Suppressor macrophage treated with lipopolysaccharide for 4 hours (primary cell): ENCODE data around the gene REXO4.
A peak's percentile ranks its signal among the peaks of the same experiment; 100 is the strongest.
"Not testable (repeated sequence)": the region's sequence is repeated elsewhere in the genome, so short reads cannot be mapped to it uniquely, and the experiment has no call there.

ENCODE experiments used
- DNase-seq: peaks from one replicate; pipeline ENCODE4 v3.0.0-alpha.2; 2020

The REXO4 gene

DNA sequence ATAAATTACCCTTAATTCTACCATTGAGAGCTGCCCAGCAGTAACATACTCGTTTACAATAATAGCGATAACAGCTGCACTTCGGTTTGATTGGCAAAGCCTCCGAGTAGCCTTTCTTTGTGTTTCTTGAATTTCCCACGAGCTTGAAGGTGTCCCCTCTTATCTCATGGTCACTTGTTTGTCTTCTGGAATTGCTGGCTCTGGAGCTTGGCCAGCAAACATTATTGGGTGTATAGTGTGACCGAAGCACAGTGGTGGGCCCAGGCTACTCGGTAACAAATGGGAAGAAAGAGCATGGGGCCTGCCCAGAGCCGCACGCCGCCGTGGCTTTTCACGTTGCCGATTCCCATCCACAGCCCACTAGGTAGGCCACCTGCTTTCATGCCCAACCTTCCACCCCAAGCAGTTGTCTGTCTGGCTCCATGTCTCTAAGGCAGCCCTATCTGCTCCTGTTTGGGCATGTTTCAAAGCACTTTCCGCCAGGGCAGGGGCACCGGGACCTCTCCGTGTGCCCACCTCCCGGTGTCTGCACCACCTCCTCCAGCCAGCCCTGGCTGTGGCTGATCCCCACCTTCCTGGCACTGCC lies 33.0 kb downstream of the REXO4 start:
- DNase-seq, result no peak

DNA sequence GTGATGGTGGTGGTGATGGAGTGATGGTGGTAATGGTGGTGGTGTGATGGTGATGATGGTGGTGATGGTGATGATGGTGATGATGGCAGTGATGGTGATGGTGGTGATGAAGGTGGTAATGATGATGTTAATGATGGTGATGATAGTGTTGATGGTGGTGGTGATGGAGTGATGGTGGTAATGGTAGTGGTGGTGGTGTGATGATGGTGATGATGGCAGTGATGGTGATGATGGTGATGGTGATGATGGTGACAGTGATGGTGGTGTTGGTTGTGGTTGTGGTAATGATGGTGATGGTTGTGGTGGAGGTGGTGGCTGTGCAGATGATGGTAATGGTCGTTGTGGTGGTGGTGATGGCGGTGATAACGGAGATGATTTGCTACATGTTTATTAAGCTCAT lies 34.4 kb downstream of the REXO4 start:
- DNase-seq, result no peak

DNA sequence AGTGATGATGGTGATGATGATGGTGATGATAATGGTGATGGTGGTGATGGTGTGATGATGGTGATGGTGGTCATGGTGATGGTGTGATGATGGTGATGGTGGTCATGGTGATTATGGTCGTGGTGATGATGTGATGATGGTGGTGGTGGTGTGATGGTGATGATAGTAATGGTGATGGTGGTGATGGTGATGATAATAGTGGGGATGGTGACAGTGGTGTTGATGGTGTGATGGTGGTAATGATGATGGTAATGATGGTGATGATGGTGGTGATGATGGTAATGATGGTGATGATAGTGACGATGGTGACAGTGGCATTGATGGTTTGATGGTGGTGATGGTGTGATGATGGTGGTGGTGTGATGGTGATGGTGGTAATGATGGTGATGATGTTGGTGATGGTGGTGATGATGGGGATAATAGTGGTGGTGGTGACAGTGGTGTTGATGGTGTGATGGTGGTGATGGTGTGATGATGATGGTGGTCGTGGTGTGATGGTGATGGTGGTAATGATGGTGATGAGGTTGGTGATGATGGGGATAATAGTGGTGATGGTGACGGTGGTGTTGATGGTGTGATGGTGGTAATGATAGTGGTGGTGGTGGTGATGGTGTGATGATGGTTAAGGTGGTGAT lies 35.2 kb downstream of the REXO4 start:
- no peak for DNase-seq

DNA sequence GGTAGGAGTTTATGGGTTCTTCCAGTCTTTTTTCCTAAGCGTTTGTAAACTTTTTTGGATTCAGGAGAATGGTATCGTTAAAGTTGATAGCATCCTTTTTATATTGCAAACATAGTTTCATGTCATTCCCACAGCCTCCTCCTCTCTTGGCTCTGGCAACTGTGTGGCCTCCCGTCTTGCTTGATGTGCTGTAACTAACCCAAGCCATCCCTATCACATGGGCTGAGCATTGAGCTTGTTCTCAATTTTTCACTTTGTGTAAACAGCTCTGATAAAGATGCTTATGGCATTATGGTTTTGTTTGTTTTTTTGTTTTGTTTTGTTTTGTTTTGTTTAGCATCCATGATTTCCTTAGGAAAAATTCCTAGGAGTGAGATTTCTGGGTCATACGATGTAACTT lies 37.1 kb downstream of the REXO4 start:
- no peak for DNase-seq

DNA sequence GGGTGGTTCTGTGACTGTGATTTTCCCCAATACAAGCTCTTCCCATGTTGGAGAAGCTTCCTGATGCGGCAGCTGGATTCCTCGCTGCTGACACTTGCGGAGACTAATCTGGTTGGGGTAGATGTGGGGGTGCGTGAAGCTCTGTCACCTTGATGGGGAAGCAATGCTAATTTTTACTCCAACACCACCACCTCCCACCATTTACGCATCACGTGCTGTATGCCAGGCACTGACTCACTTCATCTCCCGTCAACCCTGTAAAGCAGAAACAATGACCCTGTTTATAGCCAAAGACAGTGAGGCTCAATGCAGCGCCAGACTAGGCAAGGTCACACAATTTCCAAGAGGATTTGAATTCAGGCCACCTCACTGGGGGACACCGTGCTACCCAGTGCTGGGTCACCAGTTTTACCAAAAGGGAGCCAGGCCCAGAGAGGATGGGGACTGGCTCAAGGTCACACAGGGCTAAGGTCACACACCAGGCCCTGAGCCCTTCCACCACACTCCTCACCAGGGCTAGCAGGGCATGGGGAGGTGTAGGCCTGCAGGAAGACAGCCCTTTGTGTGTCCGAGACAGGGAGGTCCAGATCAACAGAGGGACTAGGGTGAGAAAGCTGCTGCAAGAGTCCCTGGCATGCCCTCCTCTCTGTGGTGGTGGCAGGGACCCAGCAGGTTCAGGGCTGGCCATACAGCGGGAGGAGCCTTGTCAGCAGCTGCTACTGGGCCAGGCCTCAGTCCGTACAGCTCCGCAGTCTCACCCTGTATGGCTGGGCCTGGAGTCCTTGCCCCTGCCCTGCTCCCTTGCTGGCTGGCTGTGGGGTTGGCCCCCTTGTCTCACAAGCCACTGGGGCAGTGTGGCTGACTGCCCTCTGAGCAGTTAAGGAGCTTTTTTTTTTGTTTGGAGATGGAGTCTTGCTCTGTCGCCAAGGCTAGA lies 38.4 kb downstream of the REXO4 start:
- no peak for DNase-seq

DNA sequence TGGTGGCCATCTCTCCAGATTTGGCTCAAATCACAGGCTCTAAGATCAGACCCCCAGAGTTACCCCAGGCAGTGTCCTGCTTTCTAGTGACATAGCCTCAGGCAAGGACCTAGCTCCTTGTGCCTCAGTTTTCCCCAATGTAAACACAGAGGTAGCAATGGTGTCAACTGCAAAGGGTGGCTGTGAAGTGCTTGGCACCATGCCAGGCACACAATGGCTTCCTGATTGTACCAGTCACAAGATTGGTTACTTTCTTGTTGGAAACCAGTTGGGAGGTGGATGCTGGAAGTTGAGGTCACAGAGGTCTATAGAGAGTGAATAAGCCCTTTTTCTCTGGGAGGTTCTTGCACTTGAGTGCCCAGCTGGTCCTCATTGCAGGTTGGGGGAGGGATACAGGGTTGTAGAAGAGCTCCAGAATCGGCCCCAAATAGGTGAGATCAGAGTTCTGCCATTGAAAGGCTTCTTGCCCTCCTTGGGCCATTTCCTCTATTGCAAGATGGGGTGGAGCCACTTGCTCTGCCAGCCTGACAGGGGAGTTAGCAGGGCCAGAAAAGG lies 39.3 kb downstream of the REXO4 start:
- DNase-seq, result no peak

DNA sequence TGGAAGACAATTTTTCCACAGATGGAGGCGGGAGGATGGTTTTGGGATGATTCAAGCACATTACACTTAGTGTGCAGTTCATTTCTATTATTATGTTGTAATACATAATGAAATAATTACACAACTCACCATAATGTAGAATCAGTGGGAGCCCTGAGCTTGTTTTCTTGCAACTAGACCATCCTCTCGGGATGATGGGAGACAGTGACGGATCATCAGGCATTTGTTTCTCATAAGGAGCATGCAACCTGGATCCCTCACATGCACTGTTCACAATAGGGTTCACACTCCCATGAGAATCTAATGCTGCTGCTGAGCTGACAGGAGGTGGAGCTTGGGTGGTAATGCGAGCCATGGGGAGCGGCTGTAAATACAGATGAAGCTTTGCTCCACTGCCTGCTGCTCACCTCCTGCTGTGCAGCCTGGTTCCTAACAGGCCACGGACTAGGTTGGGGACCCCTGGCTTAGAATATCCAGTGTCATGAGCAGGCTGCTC lies 40.0 kb downstream of the REXO4 start:
- DNase-seq, result no peak

DNA sequence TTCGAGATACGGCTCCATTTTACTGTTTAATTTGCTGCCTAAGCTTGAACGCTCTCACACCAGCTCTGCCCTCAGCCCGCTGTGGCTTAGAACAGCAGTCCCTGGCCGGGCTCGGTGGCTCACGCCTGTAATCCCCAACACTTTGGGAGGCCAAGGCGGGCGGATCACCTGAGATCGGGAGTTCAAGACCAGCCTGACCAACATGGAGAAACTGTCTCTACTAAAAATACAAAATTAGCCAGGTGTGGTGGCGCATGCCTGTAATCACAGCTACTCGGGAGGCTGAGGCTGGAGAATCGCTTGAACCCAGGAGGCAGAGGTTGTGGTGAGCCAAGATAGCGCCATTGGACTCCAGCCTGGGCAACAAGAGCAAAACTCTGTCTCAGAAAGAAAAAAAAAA lies 40.5 kb downstream of the REXO4 start:
- DNase-seq, result not testable (repeated sequence)

DNA sequence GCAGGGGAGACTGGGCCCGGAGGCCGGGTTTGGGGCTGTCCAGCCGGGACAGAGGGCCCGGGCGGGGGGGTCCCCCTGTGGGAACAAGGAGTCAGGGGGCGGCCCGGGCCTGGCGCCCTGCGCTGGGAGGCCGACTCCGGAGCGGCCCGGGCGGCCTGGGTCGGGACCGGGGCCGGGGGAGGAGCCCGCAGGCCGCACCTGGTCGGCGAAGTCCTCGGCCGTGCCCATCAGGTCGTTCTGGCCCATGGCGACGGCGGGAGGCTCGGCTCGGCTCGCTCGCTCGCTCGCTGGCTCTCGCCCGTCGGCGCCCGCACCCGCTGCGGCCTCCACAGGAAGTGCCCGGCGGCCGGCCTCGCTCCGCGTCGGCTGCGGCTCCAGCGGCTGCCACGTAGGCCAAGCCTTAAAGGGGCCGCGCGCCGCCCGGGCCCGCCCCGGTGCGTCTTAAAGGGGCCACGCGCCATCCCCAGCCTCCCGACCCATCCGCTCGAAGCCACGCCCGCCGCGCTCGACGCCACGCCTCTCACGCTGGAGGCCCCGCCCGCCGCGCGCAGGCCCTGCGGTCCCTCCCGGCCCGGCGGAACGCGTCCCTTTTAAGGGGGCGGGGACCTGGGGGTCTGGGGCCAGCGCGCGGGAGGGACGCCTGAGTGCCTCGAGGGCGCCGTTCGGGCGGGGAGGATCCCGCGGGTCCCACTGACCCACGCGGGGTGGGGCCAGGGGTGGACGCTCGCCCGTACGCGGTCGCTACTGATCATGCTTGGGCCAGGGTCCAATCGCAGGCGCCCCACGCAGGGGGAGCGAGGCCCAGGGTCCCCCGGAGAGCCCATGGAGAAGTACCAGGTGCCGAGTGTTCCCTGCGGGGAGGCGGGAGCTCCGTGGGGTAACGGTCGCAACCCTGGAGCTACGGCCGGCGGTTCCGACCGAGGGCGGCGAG lies 41.8 kb downstream of the REXO4 start, which contains the start of the genes STKLD1 and SURF4:
STKLD1 (plus strand) TSS at position 643 of the 931 bp plus-strand sequence; CDS start at position 751, 108 bp downstream.
SURF4 (minus strand) TSS at position 337 of the 931 bp plus-strand sequence; CDS start at position 246, 91 bp downstream.
- DNase-seq, result peak; percentile 99

DNA sequence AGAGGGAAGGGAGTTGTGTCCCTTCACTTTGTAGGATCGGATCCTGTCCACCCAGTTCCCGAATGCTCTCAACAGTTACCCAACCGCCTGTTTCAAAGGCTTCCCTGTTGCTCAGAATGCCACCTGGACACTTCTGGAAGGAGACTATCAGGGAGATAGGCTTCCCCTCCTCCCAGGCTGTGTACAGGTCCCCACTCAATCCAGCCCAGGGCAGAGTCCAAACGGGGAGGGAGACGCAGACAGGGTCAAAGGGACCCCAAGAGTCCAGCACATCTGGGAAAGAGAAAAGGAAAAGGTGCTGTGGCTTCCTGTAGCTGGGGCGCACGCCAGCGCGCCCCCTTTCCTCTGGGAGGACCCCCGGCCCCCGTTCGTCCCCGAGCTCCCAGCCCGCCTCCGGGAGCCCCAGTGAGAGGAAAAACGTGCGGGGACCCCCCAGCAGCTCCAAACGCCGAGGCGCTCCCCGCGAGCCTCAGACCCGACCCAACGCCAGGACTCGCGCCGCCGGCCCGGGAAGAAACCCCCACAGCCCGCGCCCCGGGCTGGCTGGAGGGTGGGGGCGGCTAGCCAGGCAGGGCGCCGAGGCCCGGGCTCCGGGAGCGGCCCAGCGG lies 42.6 kb downstream of the REXO4 start:
- peak; percentile 48 for DNase-seq

DNA sequence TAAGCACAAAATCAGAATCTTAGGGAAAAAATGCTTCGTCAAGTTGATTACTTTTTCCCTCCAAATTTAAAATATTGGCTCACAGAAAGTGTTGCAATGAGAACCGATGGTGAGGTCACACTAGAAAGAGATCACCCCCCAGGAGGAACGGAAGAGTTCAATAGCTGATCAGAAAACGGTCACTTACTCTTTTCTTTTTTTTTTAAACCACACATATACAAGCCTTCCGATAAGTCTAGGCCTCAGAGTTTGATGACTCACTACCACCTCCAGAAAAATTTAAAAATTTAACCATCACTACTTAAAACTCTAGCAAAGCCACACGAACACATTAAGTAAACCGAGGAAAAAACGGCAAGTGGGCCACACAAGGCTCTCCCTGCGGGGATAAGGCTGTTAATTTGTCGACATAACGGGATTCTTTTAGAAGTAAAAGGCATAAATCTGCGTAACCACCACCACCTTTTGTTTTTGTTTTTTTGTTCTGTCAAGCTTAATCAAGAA lies 43.1 kb downstream of the REXO4 start:
- DNase-seq, result peak; percentile 60

DNA sequence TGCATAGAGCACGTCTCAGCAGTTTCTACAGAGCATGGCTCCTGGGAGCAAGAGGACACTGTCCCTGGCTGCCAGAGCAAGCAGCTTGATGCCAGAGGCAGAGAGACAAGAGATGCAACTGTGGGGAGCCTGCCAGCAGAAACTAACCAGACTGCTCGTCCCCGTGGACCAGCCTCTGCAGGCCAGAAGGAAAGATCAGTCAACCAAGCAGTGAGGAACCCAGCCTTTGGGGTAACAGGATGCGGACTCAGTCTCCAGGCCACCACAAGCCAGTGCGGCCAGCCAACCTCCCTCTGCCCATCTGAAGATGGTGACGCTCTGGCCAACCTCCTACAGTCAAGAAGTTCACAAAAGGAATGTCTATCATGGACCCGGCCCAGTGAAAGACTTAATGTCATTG lies 45.7 kb downstream of the REXO4 start:
- no peak for DNase-seq

DNA sequence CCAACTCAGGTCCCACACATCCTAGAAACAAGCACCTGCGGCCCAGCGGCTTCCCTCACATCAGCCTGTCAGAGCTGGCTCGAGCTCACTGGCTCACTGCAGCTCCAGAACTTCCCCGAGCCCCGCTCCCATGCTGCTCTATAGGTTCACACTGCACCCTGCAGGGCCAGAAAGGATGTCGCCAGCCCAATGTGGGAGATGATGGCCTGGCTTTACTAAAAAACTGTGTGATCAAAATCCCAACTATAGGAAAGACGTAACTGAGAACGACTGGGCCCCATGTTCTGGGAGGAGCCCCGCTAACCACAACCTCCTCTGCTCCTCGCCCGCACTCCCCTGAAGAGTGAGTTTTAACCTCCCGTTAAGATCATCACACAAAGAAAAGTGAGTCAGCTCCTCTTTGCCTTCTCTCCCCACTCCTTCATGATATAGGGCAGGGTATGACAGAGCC lies 46.5 kb downstream of the REXO4 start:
- DNase-seq, result peak; percentile 28

DNA sequence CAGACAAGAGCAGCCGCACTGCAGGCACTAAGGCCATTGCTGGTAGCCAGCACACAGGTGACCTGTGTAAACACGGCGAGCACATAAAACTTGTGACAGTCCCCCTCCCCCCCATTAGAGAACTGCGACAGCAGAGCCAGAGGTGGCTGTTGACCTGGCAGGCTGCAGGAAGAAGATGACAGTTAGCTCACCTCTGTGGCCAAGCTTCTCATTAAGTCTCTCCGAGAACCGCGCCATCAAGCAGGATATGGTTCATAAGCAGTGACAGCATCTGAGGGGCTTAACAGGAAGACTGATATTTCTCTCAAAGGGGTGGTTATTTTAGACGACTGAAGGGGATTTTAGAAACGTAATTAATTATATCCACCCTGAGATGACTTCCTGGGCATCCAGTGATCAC lies 47.1 kb downstream of the REXO4 start:
- no peak for DNase-seq

DNA sequence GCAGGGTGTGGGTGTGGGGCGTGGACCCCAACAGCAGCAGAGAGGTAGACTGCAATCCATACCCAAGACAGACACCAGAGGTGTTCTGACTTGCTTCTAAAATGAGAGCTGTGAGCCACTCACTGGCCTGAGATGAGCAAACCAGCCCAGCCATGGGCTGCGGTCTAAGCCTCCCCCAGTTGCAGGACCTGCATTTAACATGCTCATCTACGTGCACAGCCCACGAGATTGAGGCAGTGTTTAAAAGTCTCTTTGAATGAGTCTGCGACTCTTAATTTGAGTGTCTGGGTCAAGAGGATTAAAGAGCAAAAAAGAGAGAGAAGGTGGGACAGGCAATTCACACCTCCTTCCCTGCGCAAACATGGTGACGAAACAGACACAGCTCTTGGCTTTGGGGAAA lies 47.9 kb downstream of the REXO4 start:
- DNase-seq, result no peak

DNA sequence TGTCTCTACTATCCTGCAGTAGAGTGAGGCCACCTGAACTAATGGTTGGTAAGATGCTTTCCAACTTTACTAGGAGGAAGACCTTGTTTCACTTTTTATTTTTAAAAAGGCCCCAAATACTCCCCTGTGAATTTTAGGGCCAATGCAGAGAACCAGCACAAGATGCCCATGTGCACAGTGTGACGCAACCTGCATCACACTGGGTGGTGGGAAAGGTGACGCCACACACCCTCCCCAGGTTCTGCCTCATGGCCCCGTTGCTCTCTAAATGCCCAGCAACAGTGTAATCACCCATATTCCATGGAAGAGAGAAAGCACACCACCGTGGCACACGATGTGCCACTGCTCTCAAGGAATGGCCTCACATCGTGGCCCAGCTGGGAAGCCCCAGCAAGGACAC lies 48.4 kb downstream of the REXO4 start:
- no peak for DNase-seq

DNA sequence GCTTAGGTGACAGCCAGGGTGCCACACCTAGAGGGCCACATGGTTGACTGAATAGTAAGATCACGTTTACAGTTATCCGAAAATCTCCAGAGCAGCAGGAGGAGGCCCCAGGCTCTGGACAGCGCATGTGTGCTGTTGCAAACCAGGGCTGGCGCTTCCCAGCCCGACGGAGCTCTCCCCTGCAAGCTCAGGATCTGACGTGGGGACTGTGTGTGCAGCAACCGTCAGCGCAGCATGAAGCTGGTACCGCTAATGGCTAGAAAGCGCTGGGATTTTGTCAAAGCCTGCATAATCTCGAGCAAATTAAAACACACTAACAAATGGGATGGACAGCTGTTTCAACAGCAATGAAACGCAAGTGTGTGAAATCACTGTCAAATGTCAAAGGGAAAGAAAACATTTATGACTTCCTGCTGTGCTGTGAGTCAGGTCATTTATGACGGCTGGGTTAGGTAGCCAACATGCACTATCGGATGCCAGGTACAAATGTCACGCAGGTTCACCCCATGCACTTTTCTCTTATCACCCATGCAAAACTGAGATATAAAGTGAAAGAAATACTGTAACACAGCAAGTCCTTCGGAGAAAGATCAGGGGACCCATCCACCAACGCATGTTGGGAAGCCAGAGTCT lies 49.4 kb downstream of the REXO4 start:
- no peak for DNase-seq

DNA sequence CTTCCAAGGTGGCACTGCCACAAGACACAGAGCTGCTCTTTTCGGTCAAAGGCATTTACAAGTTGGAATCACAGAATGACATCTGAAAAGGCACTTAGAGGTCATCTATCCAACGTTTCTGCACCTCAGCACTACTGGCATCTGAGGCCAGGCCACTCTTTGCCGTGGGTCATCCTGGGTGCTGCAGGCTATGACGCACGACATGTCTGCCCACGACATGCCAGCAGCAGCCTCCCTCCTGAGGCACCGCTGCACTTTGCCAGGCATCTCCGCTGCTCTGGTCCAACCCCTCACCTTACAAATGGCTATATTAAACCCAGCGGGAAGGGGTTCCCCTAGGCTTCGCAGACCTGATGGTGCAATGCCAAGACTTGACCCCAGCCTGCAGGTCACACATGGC lies 50.0 kb downstream of the REXO4 start:
- no peak for DNase-seq

DNA sequence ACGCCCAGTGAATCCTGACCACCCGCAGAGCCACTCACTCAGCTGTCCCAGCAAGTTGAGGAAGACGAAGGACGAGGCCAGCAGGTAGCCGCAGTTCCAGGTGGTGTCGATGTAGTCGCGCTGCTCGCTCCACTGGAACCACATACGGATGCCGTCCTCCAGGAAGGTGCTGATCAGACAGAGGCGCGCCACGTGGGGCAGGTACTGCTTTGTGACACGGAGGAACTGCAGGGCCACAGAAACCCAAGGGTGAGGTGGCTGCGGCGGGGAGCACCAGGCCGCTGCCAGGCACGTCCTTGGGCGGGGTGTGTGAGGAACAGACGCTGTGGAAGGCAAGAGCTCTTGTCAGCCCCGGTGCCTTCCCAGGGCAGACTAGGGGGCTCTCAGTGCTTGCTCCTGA lies 50.6 kb downstream of the REXO4 start:
- no peak for DNase-seq

DNA sequence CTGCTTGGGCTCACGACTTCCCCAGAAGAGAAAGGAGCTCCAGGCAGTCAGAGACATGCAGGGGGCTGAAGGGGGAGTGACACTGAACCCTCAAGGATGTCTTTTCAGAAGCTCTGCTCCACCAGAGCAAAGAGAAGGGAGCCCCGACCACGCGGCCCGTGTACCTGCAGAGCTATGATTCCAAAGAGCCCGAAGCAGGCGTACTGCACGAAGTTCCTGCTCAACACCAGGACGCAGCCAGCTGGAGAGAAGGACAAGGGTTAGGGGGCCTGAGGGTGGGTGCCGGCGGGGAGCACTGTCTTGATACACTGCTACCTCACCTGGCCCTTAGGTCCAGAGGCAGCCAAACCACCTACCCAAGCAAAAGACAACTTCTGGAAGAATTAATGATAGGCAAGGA lies 51.4 kb downstream of the REXO4 start:
- DNase-seq, result no peak
